B cell (primary cell): ENCODE data around the gene IFNA6. TPM values are rescaled to one million over a fixed set of nuclear protein-coding genes. Genes with fewer than 3 reads are reported as not detected.

ENCODE experiments used
- ATAC-seq: fragments of 200-7000 bp; cut with Tn5 transposase; one replicate; pipeline ENCODE4 v1.10.0; 2021; ENCODE audit warnings: low read depth, mild to moderate bottlenecking, moderate number of reproducible peaks, moderate library complexity
- CTCF ChIA-PET: fragments of 350-600 bp; sonication (Branson Sonifier 250); formaldehyde crosslinking; loops from one replicate; lab custom pipeline; 2021; ENCODE audit warnings: antibody characterized with exemption, inconsistent platforms; lab: Charles Lee
- POLR2A ChIA-PET: fragments of 350-600 bp; sonication (Branson Sonifier 250); formaldehyde crosslinking; loops from one replicate; lab custom pipeline; 2021; ENCODE audit warnings: antibody characterized with exemption; lab: Charles Lee
- DNase-seq: peaks from one replicate; pipeline ENCODE4 v3.0.0; 2013
- H2AFZ ChIP-seq: 2 replicates; pipeline ENCODE4 v1.6.1; 2012; ENCODE audit warnings: mild to moderate bottlenecking, low read depth, low read length; ENCODE audit not compliant: insufficient read depth, poor library complexity, severe bottlenecking
- H3K27ac ChIP-seq, 2 donors: 1 replicate in 1 of 2; 2 replicates in 1 of 2; pipeline ENCODE4 v1.5.1; 2012 to 2013; ENCODE audit warnings: low read length in 2 of 2, mild to moderate bottlenecking in 2 of 2, moderate library complexity in 1 of 2
- H3K27me3 ChIP-seq, 4 experiments: fragments of 200-600 bp in 1 of 4; sonication (generic) in 1 of 4; replicated peaks in 1 of 4; 1 replicate in 2 of 4; 2 replicates in 2 of 4; pipeline versions ENCODE4 v1.6.1 to v1.7.0; 2013 to 2016; ENCODE audit warnings: low read length in 3 of 4, mild to moderate bottlenecking in 2 of 4, mixed read lengths in 1 of 4, moderate library complexity in 1 of 4; ENCODE audit not compliant: insufficient read depth in 4 of 4, control insufficient read depth in 3 of 4; ENCODE audit errors: control extremely low read depth in 1 of 4
- H3K36me3 ChIP-seq, 2 experiments: replicated peaks in 1 of 2; 1 replicate in 1 of 2; 2 replicates in 1 of 2; pipeline versions ENCODE4 v1.6.1 to v1.7.1; 2013; ENCODE audit warnings: low read length in 1 of 2; ENCODE audit not compliant: insufficient read depth in 2 of 2, control insufficient read depth in 1 of 2; ENCODE audit errors: control extremely low read depth in 1 of 2, extremely low read depth in 1 of 2
- H3K4me1 ChIP-seq, 2 donors: fragments of 200-600 bp in 1 of 2; sonication (generic) in 1 of 2; 1 replicate in 1 of 2; 2 replicates in 1 of 2; pipeline versions ENCODE4 v1.5.1 to v1.6.1; 2013 to 2017; ENCODE audit warnings: low read length in 2 of 2; ENCODE audit not compliant: control insufficient read depth in 2 of 2, insufficient read depth in 2 of 2
- H3K4me2 ChIP-seq: replicated peaks from 2 replicates; pipeline ENCODE3; 2012; ENCODE audit warnings: mild to moderate bottlenecking, low read depth, low read length; ENCODE audit not compliant: poor library complexity, severe bottlenecking
- H3K4me3 ChIP-seq, 5 experiments: fragments of 200-600 bp in 1 of 5; sonication (generic) in 1 of 5; 1 replicate in 3 of 5; 2 replicates in 2 of 5; pipeline versions ENCODE4 v1.5.1 to v1.7.0; 2011 to 2016; ENCODE audit warnings: low read length in 4 of 5, mild to moderate bottlenecking in 4 of 5, low read depth in 2 of 5, control low read depth in 1 of 5, moderate library complexity in 1 of 5; ENCODE audit not compliant: insufficient read depth in 1 of 5; ENCODE audit errors: control extremely low read depth in 1 of 5, extremely low read depth in 1 of 5
- H3K79me2 ChIP-seq: fragments of 200-600 bp; sonication (generic); one replicate; pipeline ENCODE4 v1.6.0; 2016; ENCODE audit warnings: low read length; ENCODE audit not compliant: control insufficient read depth, insufficient read depth
- H3K9ac ChIP-seq: fragments of 200-600 bp; sonication (generic); 2 replicates; pipeline ENCODE4 v1.6.1; 2017; ENCODE audit warnings: mild to moderate bottlenecking, low read length, moderate library complexity
- H3K9me3 ChIP-seq, 3 donors: one replicate each; pipeline versions ENCODE4 v1.6.1 to v1.7.1; 2013; ENCODE audit warnings: low read length in 2 of 3; ENCODE audit not compliant: control insufficient read depth in 2 of 3, insufficient read depth in 1 of 3; ENCODE audit errors: control extremely low read depth in 1 of 3
- H4K20me1 ChIP-seq: 2 replicates; pipeline ENCODE4 v1.6.0; 2012; ENCODE audit warnings: mild to moderate bottlenecking, low read length; ENCODE audit not compliant: insufficient read depth, control insufficient read depth, poor library complexity, severe bottlenecking
- H3K27ac Mint-ChIP-seq: one replicate; pipeline ENCODE4 v1.8.0; 2021; ENCODE audit warnings: mixed read lengths
- H3K27me3 Mint-ChIP-seq: one replicate; pipeline ENCODE4 v1.8.0; 2021; ENCODE audit warnings: mixed read lengths
- H3K4me1 Mint-ChIP-seq: one replicate; pipeline ENCODE4 v1.8.0; 2021; ENCODE audit warnings: mixed read lengths
- H3K4me3 Mint-ChIP-seq: one replicate; pipeline ENCODE4 v1.8.0; 2021; ENCODE audit warnings: mixed read lengths
- H3K9me3 Mint-ChIP-seq: one replicate; pipeline ENCODE4 v1.8.0; 2022; ENCODE audit warnings: mixed read lengths; ENCODE audit not compliant: insufficient read depth
- EZH2 ChIP-seq: IDR thresholded peaks from 2 replicates; pipeline ENCODE4 v1.6.1; 2012; ENCODE audit warnings: borderline replicate concordance, low read depth, mild to moderate bottlenecking, moderate library complexity, low read length; ENCODE audit not compliant: insufficient read depth, poor library complexity, severe bottlenecking
- WGBS: methylation state at CpG from one replicate; pipeline ENCODE4 v1.1.5; 2013; ENCODE audit warnings: missing lambda C conversion rate; ENCODE audit not compliant: insufficient coverage; 5-methylcytosine and 5-hydroxymethylcytosine counted together
- intact Hi-C: fragments of 100-400 bp; cut with micrococcal nuclease; formaldehyde crosslinking; loops from one replicate; pipeline ENCODE4 v1.10.0; 2022
- polyA plus RNA-seq: library from polyadenylated mRNA; depleted of rRNA; stranded (reverse); fragments of >200 nt; gene quantifications from 2 replicates; pipeline ENCODE4 v1.2.3, GENCODE V29; 2012
- total RNA-seq, 2 donors: library from RNA; stranded (reverse); fragments of 120-200 nt in 1 of 2; gene quantifications; 1 replicate in 1 of 2; 2 replicates in 1 of 2; pipeline versions ENCODE4 v1.2.3 to v1.2.4, GENCODE V29; 2013 to 2022
- TF ChIP-seq, protein P1 (sequence below): fragments of 200-600 bp; IDR thresholded peaks from one replicate; pipeline ENCODE4 v1.8.0; 2022; ENCODE audit warnings: antibody characterized with exemption, mild to moderate bottlenecking

IFNA6 gene
- total and polyA plus RNA-seq, 2 donors (not counting 1 experiment from before 2014, with no cell fraction given), result not detected

DNA sequence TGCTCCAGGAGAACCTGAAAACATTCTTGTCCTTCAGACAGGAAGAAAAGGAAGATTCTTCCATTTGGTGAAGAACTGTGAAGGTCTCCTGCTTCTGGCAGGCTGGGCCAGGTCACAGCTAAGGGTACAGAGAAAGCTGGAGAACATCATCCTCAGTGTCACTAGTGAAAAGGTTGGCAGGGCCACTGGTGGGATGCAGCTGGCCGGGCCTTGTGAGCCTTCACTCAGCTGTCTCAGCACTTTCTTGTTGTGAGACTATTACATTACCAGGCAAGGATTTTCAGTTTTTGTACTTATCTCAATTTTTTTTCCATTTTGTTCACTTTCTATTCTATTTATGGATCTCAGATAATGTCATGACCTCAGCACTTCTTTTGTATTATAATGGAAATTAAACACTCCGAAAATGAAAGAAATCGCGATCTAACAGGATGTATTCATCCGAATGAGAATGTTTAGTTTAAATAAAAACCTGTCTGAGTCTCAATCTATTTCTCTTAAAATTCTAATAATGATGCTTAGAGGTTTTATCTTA is 48.3 kb upstream of the IFNA6 start:
- POLR2A ChIA-PET, result no interaction called here
- DNase-seq (no peak), ATAC-seq (no peak)
- Mint-ChIP-seq H3K27ac (no peak overlapping the region), H3K4me3 (no peak overlapping the region), H3K9me3 (no peaks in the 10 kb centered on the region), H3K4me1 (peaks cover 22% of the 10 kb centered on the region), H3K27me3 (peaks cover 69% of the 10 kb centered on the region)
- Histone ChIP-seq H3K9ac (no peak overlapping the region), H4K20me1 (no peaks in the 10 kb centered on the region), H3K36me3 (no peaks in the 10 kb centered on the region), H3K4me2 (no peak overlapping the region), H3K27me3 (peaks cover 4 to 57% (median 50%) of the 10 kb centered on the region in 4 experiments), H3K79me2 (no peaks in the 10 kb centered on the region), H3K4me3 (no peak overlapping the region), H3K4me1 (peaks cover 17 to 22% of the 10 kb centered on the region in 2 donors), H3K27ac (no peak overlapping the region), H2AFZ (no peak overlapping the region), H3K9me3 (no peaks in the 10 kb centered on the region)
- no CpG with 5 or more reads among the region's 5 CpGs for WGBS
- CTCF ChIA-PET, result interaction anchor here (1.2 to 2.4 kb wide), 9 partner anchors 11 to 73 kb away, joined by 3 to 38 read pairs (median 5); partner anchors contain the start of genes IFNA2 and KLHL9
- intact Hi-C loops, result loop anchor here (2.0 to 5.0 kb wide), 2 partner anchors 14 to 33 kb away; no protein-coding TSS in a partner anchor
- TF ChIP-seq EZH2, result no peak
- TF ChIP-seq, protein P1, sequence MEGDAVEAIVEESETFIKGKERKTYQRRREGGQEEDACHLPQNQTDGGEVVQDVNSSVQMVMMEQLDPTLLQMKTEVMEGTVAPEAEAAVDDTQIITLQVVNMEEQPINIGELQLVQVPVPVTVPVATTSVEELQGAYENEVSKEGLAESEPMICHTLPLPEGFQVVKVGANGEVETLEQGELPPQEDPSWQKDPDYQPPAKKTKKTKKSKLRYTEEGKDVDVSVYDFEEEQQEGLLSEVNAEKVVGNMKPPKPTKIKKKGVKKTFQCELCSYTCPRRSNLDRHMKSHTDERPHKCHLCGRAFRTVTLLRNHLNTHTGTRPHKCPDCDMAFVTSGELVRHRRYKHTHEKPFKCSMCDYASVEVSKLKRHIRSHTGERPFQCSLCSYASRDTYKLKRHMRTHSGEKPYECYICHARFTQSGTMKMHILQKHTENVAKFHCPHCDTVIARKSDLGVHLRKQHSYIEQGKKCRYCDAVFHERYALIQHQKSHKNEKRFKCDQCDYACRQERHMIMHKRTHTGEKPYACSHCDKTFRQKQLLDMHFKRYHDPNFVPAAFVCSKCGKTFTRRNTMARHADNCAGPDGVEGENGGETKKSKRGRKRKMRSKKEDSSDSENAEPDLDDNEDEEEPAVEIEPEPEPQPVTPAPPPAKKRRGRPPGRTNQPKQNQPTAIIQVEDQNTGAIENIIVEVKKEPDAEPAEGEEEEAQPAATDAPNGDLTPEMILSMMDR, result no peak
